Peyer's patch (tissue), 4 donors: Measurements from ENCODE around the gene C20orf144.

Experiments
- POLR2A ChIP-seq, 2 donors: fragments of 450-650 bp; IDR thresholded peaks; one replicate each; pipeline ENCODE4 v1.5.1; 2017; ENCODE audit warnings: antibody characterized with exemption in 2 of 2, mild to moderate bottlenecking in 2 of 2, moderate library complexity in 2 of 2
- TF ChIP-seq, protein P1 (sequence below), 6 experiments: fragments of 450-650 bp in 4 of 6; fragments of 200-600 bp in 2 of 6; sonication (generic) in 1 of 6; IDR thresholded peaks; one replicate each; pipeline ENCODE4 v1.5.1; 2017 to 2019; ENCODE audit warnings: antibody characterized with exemption in 6 of 6, mild to moderate bottlenecking in 3 of 6, moderate library complexity in 1 of 6

DNA sequence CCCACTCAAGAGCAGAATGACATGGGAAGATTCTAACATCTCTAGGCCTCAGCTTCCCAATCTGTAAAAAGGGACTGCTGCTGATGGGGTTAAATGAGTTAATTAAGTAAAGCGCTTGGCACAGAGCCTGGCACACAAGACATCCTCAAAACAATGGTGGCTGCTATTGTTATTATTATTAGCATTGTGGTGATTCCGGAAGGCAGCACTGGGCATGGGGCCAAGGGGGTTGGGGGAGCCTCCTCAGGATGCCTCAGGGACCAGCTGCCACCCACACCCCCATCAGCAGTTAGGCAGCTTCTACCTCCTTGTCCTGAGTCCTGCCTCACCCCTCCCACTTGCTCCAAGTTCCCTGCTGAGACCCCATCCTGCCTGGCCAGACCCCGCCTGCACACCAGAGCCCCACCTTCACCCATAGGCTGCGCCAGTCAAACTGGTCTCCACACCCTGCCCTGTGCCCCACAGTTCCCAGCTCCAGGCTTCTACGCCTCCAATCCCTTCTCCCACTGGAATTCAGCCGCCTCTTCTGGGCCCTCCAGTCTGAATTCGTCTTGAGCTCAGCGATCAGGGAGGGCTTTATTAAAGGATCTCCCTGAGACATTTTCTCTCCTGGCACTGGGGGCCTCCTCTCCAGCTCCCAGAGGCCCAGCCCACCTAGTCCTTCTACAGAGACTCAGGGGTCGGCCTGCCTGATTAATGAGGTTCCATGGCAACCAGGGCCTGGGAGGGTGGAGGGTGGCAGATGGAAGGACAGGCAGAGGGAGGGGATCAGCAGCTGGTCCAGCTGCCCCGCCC lies 22.6 kb downstream of the C20orf144 start:
- TF ChIP-seq, protein P1, sequence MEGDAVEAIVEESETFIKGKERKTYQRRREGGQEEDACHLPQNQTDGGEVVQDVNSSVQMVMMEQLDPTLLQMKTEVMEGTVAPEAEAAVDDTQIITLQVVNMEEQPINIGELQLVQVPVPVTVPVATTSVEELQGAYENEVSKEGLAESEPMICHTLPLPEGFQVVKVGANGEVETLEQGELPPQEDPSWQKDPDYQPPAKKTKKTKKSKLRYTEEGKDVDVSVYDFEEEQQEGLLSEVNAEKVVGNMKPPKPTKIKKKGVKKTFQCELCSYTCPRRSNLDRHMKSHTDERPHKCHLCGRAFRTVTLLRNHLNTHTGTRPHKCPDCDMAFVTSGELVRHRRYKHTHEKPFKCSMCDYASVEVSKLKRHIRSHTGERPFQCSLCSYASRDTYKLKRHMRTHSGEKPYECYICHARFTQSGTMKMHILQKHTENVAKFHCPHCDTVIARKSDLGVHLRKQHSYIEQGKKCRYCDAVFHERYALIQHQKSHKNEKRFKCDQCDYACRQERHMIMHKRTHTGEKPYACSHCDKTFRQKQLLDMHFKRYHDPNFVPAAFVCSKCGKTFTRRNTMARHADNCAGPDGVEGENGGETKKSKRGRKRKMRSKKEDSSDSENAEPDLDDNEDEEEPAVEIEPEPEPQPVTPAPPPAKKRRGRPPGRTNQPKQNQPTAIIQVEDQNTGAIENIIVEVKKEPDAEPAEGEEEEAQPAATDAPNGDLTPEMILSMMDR (IDR thresholded peaks at IDR 0.05): no peak
- TF ChIP-seq POLR2A (IDR thresholded peaks at IDR 0.05): no peak
